Gastroesophageal sphincter (tissue), 4 donors: ENCODE data around the gene RNF146. TPM values are rescaled to one million over a fixed set of nuclear protein-coding genes. Genes with fewer than 3 reads are reported as not detected.

ENCODE experiments used
- ATAC-seq: fragments of 150-250 bp; one replicate; pipeline ENCODE4 v1.9.1; 2016; ENCODE audit warnings: mild to moderate bottlenecking, moderate library complexity
- H3K27ac ChIP-seq, 4 donors: fragments of 200-600 bp; sonication (generic) in 3 of 4; 1 replicate in 3 of 4; 2 replicates in 1 of 4; pipeline ENCODE4 v1.5.1; 2016 to 2019
- H3K27me3 ChIP-seq: fragments of 200-600 bp; sonication (generic); one replicate; pipeline ENCODE4 v1.5.1; 2019
- H3K36me3 ChIP-seq, 2 donors: fragments of 200-600 bp; sonication (generic); one replicate each; pipeline ENCODE4 v1.5.1; 2019; ENCODE audit warnings: control low read depth in 1 of 2
- H3K4me1 ChIP-seq, 3 donors: fragments of 200-600 bp; sonication (generic); 1 replicate in 2 of 3; 2 replicates in 1 of 3; pipeline ENCODE4 v1.5.1; 2016 to 2019; ENCODE audit warnings: control low read depth in 2 of 3
- H3K4me3 ChIP-seq, 2 donors: fragments of 200-600 bp; sonication (generic); one replicate each; pipeline ENCODE4 v1.5.1; 2019; ENCODE audit warnings: mild to moderate bottlenecking in 1 of 2, moderate library complexity in 1 of 2
- H3K9me3 ChIP-seq, 3 donors: fragments of 200-600 bp; sonication (generic); one replicate each; pipeline ENCODE4 v1.5.1; 2017 to 2019; ENCODE audit warnings: control low read depth in 2 of 3
- CTCF ChIP-seq, 4 experiments: fragments of 200-600 bp in 2 of 4; fragments of 450-650 bp in 2 of 4; sonication (generic) in 1 of 4; IDR thresholded peaks; one replicate each; pipeline ENCODE4 v1.5.1; 2017 to 2019; ENCODE audit warnings: antibody characterized with exemption in 4 of 4, mild to moderate bottlenecking in 2 of 4, moderate library complexity in 2 of 4
- EP300 ChIP-seq: sonication (generic); formaldehyde crosslinking; IDR thresholded peaks from one replicate; pipeline ENCODE4 v1.6.1; 2017; ENCODE audit warnings: antibody characterized with exemption, mild to moderate bottlenecking
- POLR2A ChIP-seq, 2 donors: fragments of 450-650 bp; IDR thresholded peaks; one replicate each; pipeline ENCODE4 v1.6.1; 2017; ENCODE audit warnings: antibody characterized with exemption in 2 of 2, mild to moderate bottlenecking in 2 of 2, moderate library complexity in 1 of 2
- POLR2AphosphoS5 ChIP-seq: sonication (generic); formaldehyde crosslinking; IDR thresholded peaks from one replicate; pipeline ENCODE4 v1.6.1; 2017; ENCODE audit warnings: antibody characterized with exemption
- WGBS, 2 donors: methylation state at CpG; one replicate each; pipeline ENCODE4 v1.1.5; 2018; ENCODE audit warnings: low coverage in 1 of 2; 5-methylcytosine and 5-hydroxymethylcytosine counted together
- total RNA-seq, 4 donors: library from RNA; depleted of rRNA; stranded (reverse); fragments of >200 nt; gene quantifications; one replicate each; pipeline ENCODE4 v1.1.0, GENCODE V29; 2016

Gene RNF146
- total RNA-seq, 4 donors from 2014 or later = 53.4 to 88.9 (median 65.8) TPM

- 23% methylated on average over 5 to 6 of the region's 6 CpGs for WGBS, 2 donors
- H3K4me3 ChIP-seq = no peak overlapping the region
- peaks cover 6 to 43% (median 6%) of the 10 kb centered on the region in 3 donors for H3K4me1 ChIP-seq
- ATAC-seq = no peak
- H3K27ac ChIP-seq = peak overlapping the region in 2 of 4 donors; percentile 36 to 46
- H3K27me3 ChIP-seq = no peaks in the 10 kb centered on the region
- H3K9me3 ChIP-seq = no peaks in the 10 kb centered on the region
- H3K36me3 ChIP-seq = peaks cover 0 to 4% of the 10 kb centered on the region in 2 donors
- TF ChIP-seq POLR2A (IDR thresholded peaks at IDR 0.05) = no peak
Observed at GRCh38 chr6:127301199-127301700, 34.6 kb downstream of the RNF146 start.

- Histone ChIP-seq H3K36me3 (peaks cover 0 to 4% of the 10 kb centered on the region in 2 donors), H3K4me1 (peaks cover 6 to 43% (median 6%) of the 10 kb centered on the region in 3 donors), H3K4me3 (no peak overlapping the region), H3K27me3 (no peaks in the 10 kb centered on the region), H3K27ac (no peak overlapping the region), H3K9me3 (peaks cover 0 to 4% (median 0%) of the 10 kb centered on the region in 3 donors)
- TF ChIP-seq CTCF (IDR thresholded peaks at IDR 0.05) (peak; percentile 71 to 76 (median 74)), EP300 (no peak)
- 32 to 36% methylated on average over 6 of the region's 6 CpGs for WGBS, 2 donors
- ATAC-seq = no peak
Observed at GRCh38 chr6:127302728-127303660, 36.3 kb downstream of the RNF146 start.

- H3K27me3 ChIP-seq = no peaks in the 10 kb centered on the region
- H3K4me1 ChIP-seq = peaks cover 6 to 43% (median 6%) of the 10 kb centered on the region in 3 donors
- ATAC-seq = no peak
- TF ChIP-seq EP300 = no peak
- no peak for TF ChIP-seq CTCF (IDR thresholded peaks at IDR 0.05)
- no peak for TF ChIP-seq POLR2AphosphoS5
- no peak for TF ChIP-seq POLR2A (IDR thresholded peaks at IDR 0.05)
- no peak overlapping the region for H3K4me3 ChIP-seq
- H3K9me3 ChIP-seq = peaks cover 0 to 13% (median 0%) of the 10 kb centered on the region in 3 donors
- 100% methylated on average over 1 of the region's 3 CpGs; no CpG with 5 or more reads in 1 of the 2 donors for WGBS, 2 donors
- H3K27ac ChIP-seq = no peak overlapping the region
- H3K36me3 ChIP-seq = peaks cover 0 to 4% of the 10 kb centered on the region in 2 donors
Observed at GRCh38 chr6:127303917-127304316, 37.3 kb downstream of the RNF146 start.

GRCh38 chr6:127305741-127306140 is 39.1 kb downstream of the RNF146 start:
- Histone ChIP-seq H3K27ac (no peak overlapping the region), H3K36me3 (peaks cover 0 to 10% of the 10 kb centered on the region in 2 donors), H3K27me3 (no peaks in the 10 kb centered on the region), H3K4me1 (peaks cover 0 to 30% (median 0%) of the 10 kb centered on the region in 3 donors), H3K4me3 (no peak overlapping the region), H3K9me3 (peaks cover 0 to 15% (median 0%) of the 10 kb centered on the region in 3 donors)
- no peak for TF ChIP-seq POLR2AphosphoS5
- TF ChIP-seq EP300 = no peak
- no peak for TF ChIP-seq CTCF (IDR thresholded peaks at IDR 0.05)
- TF ChIP-seq POLR2A (IDR thresholded peaks at IDR 0.05) = no peak
- ATAC-seq = no peak
- 100% methylated on average over 1 of the region's 1 CpG for WGBS, 2 donors

GRCh38 chr6:127317388-127318128 is 50.9 kb downstream of the RNF146 start:
- WGBS, 2 donors = 76 to 80% methylated on average over 5 to 6 of the region's 6 CpGs
- H3K4me1 ChIP-seq = no peaks in the 10 kb centered on the region
- H3K27ac ChIP-seq = no peak overlapping the region
- no peak for ATAC-seq
- no peak for TF ChIP-seq CTCF (IDR thresholded peaks at IDR 0.05)
- TF ChIP-seq POLR2AphosphoS5 = no peak
- no peak for TF ChIP-seq POLR2A (IDR thresholded peaks at IDR 0.05)
- TF ChIP-seq EP300 = no peak
- no peak overlapping the region for H3K4me3 ChIP-seq
- no peaks in the 10 kb centered on the region for H3K9me3 ChIP-seq
- no peaks in the 10 kb centered on the region for H3K27me3 ChIP-seq
- H3K36me3 ChIP-seq = peaks cover 0 to 37% of the 10 kb centered on the region in 2 donors
